HG03108 (cell line): Measurements from ENCODE around the gene TMEM131.

ENCODE experiments used
- ATAC-seq: cut with Tn5 transposase; IDR thresholded peaks from one replicate; pipeline ENCODE4 v1.9.1; 2021; ENCODE audit warnings: moderate library complexity; ENCODE audit not compliant: unreplicated experiment

Gene TMEM131

DNA sequence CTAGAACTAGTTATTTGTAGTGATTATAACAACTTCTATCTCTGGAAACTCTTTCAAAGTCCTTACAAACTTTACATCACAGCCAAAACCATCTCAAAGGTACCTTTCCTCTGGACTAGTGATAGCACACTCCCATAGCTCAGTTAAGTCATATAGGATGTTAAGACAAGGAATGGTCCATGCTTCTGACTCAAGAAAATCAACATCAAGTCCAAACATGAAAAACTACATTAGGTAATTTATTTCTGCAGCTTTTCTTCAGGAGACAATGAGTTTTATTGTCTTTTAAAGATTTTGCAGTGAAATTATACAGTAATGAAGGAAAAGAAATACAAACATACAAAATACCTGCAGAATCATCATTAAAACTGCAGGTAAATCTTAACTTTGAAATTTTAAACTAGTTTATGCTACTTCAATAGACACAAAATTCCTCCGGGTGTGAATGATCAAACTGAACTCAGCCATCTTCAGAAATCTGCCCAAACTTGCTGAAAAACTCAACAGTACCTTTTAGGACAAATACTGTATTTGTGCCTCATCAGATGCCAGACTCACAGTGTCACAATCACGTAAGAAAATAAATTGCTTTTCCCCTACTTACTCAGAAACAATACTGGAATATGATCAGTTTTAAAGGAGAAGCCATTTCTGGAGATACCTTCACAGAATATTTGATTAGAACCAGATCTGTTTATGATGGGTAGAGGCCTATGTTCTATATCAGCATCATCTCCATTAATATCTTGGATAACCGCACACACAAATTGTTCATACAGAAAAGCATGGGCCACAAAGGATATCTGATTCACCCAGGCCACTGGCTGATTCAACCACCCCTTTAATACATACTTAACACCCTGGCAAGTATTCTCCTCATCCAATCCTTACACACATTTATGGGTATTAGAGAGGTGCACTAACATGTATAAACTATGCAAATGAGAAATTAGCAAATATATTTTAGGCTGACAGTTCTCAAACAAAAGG lies 2.6 kb downstream of the TMEM131 start:
- no peak for ATAC-seq

DNA sequence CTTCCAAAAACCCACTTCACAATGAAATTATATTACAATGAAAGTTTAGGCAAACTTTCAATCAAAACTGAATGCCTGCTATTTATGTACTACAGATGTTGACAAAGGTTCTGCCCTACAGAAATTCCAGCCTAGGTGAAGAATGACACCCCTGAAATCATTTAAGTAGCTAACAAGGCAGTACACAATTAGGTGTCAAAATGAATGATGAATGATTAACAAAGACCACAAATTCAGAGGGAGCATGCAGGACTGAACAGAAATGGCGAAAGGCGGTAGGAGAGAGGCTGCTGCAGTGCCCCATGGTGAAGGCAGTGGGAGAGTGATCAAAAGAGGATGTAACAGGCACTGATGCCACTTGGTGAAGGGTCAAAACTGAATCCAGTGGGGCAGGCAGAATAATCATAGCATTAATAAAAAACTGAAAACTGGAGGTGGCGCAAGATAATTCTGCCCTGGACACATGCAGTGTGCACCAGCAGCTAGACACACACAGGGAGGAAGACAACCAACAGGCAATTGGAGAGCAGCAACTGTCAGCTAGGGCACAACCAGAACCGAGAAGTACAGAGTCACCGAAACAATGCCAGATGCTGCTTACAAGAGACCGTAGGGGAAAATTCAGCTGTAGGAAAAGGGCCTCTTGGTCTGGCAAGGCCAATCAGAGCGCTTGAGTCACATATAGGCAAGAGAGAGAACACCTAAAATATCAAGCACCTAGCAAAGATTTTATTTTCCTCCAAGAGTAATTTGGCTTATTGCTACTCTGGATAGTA lies 4.5 kb downstream of the TMEM131 start:
- no peak for ATAC-seq

DNA sequence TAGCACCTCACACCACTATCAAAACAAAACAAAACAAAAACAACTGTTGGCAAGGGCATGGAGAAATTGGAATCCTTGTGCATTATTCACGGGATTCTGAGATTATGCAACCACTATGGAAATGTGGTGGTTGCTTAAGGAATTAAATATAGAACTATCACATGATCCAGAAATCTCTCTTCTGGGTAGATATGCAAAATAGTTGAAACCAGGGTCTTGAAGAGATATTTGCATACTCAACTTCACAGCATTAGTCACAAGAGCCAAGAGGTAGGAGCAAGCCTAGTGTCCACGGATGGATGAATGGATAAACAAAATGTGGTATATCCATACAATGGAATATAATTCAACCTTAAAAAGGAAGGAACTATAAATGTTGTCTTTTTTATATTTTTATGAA lies 7.0 kb downstream of the TMEM131 start:
- ATAC-seq, result no peak

DNA sequence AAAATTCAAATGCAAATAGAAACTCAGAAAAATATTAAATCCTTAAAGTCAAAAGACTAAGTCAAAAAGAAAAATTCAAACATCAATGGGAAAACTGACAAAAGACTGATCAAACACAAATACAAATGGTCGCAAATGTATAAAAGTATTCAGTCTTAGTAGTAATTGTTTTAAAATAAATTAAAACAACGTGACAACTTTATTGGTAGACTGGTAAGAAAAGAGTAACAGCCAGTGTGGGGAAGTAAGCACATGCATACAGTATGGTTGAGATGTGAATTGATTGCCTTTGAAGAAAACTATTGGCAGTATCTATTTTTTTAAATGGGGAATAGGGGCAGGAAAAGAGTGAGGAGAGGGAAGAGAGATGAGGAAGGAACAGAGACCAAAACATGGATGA lies 9.8 kb downstream of the TMEM131 start:
- no peak for ATAC-seq

DNA sequence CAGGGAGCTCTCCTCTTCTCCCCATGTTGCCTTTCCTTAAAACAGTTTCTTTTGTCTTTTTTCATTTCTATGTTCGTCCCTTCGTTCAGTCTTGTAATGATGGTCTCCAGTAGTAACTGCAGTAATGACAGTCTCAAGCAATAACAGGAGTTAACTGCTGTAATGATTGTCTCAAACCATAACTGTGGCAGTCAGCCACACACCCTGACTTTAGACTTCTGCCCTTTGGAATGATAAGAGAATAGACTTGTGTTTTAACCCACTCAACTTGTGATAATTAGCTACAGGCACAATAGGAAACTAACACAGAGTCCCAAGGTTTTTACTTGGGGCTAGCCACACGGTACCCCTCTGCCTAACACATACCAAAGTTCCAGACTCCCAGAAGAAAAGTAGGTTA lies 12.1 kb downstream of the TMEM131 start:
- ATAC-seq, result no peak

DNA sequence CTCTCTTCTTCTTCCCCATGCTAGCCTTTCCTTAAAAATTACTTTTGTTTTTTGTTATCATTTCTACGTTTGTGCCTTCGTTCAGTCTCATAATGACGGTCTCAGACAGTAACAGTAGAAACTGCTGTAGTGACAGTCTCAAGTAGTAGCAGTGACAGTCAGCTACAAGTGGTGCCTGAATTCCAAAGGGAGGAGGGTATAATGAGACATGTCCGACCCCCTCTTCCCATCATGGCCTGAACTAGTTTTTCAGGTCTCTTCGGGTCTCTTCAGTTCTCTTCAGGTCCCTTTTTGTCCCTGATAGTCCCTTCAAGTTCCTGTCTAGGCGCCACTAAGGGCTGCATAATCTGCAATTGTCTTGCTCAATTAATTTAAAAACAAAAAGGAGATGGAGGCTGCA lies 12.6 kb downstream of the TMEM131 start:
- ATAC-seq, result no peak

DNA sequence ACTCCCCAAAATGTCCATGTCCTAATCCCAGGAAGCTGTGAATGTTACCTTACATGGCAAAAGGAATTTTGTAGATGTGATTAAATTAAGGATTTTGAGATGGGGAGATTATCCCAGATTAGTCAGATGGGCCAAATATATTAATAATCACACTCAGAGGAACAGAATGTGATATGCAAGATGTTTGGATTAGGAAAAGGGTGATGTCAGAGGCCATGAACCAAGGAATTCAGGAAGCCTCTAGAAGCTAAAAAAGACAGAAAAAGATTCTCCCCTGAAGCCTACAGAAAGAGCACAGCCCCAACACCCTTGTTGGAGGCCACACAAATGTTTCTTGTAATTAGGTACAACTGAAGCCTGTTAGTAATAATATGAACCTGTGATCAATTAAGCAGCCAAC lies 13.1 kb downstream of the TMEM131 start:
- no peak for ATAC-seq

DNA sequence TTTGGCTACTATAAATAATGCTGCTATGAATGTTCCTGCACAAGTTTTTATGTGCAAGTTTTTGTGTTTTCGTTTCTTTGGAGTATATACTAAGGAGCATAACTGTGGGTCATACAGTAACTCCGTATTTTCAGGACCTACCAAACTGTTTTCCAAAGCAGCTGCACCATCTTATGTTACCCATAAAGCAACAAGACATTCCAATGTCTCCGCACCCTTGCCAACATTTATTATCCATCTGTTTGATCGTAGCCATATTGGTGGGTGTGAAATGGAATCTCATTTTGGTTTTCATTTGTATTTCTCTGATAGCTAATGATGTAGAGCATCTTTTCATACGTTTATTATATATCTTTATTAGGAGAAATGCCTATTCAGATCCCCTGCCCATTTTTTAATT lies 13.8 kb downstream of the TMEM131 start:
- ATAC-seq, result no peak

DNA sequence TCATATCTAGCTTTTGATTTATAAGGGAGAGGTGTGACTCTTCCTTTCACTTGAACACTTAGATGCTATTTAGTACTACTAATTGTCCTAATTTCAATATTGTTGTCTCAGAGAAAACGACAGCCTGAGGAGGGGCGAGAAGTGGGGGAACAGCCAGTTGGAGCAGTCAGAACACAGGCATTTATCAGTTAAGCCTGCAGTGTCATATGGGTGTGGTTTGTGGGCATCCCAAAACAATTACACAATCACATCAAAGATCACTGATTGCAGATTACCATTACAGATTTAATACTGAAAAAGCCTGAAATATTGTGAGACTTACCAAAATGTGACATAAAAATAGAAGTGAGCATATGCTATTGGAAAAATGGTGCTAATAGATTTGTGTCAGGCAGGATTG lies 15.8 kb downstream of the TMEM131 start:
- ATAC-seq, result no peak

DNA sequence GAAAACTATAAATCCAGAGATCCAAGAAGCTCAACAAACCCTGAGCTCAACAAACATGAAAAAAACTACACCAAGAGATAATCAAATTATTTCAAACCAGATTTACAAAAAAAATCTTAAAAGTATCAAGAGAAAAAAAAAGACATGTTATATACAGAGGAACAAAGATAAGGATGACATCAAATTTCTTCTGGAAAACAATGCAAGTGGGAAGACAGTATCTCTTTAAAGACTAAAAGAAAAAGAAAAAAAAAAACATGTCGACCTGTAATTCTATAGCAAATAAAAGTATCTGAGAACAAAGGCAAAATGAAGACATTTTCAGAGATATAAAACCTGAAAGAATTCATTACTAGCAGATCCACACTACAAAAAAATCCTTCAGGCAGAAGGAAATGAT lies 21.3 kb downstream of the TMEM131 start:
- ATAC-seq, result no peak

DNA sequence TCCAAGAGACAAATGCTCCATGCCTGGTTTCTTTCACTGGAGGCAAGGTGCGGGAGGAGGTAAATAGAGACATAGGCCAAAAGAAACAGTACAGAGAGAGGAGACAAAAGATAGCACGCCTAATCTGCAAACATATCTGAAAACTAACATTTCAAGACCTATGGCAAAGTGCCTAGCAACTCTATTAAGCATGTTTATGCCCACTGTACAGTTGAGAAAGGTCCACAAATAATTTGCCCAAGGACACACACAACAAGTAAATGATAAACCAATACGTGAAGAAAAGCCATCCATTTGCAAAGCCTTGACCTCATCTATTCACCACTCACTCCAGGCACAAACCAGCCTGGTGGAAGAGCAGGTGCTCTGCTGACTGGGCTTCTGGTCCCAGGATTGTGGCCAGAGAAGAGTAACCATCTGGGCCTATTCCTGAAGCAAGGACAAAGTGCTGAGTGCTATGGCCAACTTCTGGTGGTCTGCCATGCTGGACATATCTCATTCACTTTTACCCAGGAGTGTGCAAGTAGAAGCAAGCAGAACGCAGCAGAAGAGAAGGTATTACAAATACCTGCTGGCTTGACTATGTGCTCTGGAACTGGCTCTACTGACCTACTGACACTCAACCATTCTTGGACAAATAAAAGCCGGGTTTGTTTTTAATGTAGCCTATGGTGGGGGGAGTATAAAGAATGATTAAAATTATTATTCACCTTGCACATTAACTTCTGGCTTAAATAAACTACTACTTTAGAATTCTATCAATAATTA lies 25.3 kb downstream of the TMEM131 start:
- no peak for ATAC-seq

DNA sequence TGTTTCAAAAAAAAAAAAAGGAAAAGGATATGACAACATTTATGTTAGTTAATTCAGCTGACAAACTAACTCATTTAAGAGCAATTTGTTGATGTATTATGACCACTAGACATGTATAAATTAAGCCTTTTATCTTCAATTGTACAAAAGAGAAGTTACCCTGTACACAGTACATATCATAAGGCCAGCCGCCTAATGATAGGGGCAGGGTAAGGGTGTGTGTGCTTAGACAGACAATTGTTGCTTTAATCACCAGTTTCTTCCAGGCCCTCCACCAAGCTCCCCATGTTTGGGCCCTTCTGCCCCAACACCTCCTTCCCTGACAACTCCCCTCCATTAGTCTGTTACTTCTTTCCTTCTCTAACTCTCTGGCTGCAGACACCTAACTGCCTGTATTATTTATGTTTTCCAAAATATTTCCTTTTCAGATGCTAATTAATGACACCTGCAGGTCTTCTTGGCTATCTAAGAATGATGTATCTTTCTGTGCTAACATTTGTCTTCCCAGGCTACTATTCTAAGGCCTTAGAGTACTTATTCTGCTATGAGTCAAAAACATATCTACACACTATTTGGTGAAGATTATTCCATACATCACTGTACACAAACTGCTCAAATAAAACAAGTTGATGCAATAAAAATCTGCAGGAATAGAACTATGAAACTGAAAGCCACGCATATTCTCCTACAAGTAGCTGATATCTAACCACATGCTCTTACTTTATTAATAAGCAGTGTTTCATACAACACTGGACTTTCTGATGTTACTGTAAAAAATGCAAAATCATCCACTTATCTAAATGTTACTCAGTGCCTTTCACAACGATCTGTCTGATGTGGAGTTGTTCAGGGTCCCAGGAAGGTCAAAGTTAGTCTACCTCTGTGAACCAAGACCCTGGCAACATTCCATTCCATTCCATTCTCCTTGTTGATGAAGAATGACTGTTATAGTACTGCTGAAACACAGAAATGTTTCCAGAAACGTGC lies 26.4 kb downstream of the TMEM131 start:
- no peak for ATAC-seq

DNA sequence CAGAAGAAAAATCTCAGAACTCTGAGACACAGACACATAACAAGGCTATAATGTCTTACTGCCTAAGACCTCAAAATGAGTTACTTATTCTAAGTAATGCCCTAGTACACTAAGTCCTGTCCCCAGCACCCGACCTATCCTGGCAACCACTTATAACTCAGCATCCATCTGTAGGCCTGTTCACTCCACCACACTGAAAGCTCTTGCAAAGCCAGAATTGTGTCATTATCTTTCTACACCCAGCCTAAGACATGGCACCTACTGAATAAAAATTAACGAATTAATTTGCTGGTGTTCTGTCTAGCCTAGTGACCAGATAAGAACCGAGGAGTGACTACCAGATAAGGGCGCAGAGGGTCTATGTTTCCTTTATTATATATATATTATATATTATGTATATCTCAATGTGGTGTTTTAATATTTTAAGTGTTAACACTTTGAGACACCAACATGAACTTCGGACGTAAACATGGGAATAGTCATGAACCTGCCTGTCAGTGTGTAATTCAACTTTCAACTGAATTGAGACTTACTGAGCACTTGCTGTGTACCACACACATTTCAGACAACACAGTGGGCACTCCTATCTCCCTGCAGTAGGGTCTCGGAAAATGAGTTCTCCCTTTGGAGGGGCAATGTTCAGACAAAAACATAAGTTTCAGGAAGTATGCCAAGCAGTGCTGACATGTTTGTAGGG lies 27.7 kb downstream of the TMEM131 start:
- no peak for ATAC-seq

DNA sequence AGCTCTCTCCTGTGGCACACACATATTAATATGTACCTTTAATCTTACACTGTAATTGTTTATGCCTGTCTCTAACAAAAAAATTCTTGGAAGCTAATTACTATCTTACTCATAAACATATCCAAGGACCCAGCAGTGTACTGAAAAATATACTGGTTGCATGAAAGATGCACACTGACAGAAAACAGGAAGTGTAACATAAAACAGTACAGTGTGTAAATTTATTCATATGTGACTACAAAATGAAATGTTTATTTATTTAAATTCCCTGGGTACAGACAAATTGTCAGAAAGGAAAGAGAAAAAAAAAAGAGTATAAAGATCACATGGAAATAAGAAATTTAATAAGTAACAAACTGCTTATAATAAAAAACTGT lies 28.5 kb downstream of the TMEM131 start:
- ATAC-seq, result no peak

DNA sequence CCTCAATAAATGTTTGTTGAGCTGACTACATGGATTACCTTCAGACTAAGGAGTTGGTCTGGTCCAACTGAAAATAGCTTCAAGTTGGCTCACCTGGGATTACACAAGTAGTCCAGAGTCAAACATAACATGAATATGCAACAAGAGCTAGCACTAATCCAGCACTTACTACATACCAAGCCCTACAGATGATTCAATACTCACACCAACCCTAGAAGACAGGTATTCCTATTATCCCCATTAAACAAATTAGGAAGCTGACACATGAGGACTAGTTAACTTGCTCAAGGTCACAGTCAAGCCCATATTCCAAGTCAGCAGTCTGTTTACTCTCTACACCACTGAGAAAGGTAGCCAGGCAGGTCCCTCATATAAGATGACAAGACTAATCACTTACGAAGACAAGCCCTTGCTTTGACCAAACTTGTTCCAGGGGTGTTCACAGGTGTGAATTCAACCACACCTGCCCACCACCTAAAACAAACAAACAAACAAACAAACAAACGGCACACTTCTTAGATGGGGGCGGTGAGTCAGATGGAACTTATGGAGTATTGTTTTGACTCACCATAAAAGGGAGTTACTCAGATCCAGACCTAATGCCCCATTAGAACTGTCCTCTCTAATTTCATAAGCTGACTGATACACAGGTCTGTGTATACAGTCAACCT lies 29.1 kb downstream of the TMEM131 start:
- no peak for ATAC-seq

DNA sequence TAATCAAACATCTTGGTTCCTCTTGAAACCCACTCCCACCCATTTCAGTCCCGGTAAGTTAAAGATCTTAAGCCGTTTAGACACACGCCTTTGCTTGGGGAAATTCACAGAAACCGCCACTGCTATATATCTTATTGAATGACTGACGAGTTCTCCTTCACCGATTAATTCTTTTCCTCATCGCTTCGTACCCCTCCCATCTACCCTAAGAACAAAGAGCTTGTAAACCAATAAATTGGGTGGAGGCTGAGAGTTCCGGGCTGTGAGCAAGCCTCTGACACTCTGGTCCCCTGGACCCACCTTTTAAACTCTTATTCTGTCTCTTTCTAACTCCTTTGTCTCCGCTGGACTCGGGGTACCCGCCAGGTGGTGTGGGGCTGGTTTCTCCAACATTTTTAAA lies 30.6 kb downstream of the TMEM131 start:
- no peak for ATAC-seq

DNA sequence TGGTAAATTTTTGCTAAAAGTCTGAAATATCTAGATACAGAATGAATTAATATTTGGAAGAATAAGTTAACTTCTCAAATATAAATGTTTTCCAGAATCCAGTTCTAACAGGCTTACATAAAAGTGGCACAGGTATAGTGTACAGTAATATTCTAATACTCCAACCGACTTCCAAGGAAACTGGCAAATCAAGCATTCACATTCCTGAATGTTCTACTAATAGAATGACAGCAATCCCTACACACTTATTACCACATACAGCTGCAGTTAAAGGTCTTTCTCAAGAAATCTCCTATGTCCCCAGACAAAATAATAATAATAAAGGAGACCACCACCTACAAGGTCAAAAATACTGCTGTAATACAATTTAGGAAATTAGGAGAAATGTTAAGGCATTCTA lies 31.9 kb downstream of the TMEM131 start:
- no peak for ATAC-seq

DNA sequence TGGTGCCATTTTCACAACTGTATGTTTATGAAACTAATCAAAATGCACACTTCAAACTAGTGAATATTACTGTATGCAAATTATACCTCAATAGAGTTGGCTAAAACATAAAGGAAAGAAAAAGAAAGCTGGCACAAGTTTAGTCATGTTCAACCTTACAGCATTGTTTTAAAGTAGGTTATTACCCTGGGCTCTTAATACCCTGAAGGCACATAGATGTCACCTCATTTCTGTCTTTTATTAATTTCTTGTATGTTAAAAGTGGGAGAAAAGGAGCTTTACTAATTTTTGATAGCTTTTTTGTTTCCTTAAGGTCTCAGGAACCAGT lies 32.7 kb downstream of the TMEM131 start:
- ATAC-seq, result no peak

DNA sequence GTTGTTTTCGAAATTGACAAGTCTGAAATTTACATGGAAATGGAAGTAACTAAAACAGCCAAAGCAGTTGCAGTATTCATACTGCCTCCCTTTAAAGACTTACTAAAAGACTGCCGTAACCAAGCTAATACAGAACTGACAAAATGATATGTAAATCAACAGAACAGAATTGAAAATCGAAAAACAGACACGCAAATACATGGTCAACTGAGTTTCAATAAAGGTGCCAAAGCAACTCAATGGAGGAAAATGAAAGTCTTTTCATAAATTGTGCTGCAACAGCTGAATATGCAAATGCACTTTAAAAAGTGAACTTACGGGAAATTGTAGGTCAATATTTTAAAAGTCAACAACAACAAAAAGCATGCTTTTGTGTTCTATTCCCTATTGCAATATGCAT lies 34.2 kb downstream of the TMEM131 start:
- ATAC-seq, result no peak
